OCI-LY3 (cell line): Measurements from ENCODE around the gene DRD2.

Experiments used
- H2AFZ ChIP-seq: fragments of 200-600, 300-600 bp; shearing (Covaris generic); 2 replicates; pipeline ENCODE4 v1.6.0; 2014; ENCODE audit warnings: antibody characterized with exemption, low read depth, low read length
- H3K27ac ChIP-seq: fragments of 200-600, 300-600 bp; sonication (generic); 2 replicates; pipeline ENCODE4 v1.5.1; 2014; ENCODE audit warnings: mild to moderate bottlenecking, low read length, moderate library complexity, mixed read lengths
- H3K27me3 ChIP-seq: fragments of 200-600, 300-600 bp; sonication (generic); 2 replicates; pipeline ENCODE4 v1.6.1; 2014; ENCODE audit warnings: low read depth, low read length, mixed read lengths
- H3K36me3 ChIP-seq: fragments of 200-600, 300-600 bp; sonication (generic); replicated peaks from 2 replicates; pipeline ENCODE3; 2014; ENCODE audit warnings: low read depth, low read length, mixed read lengths
- H3K4me1 ChIP-seq: fragments of 300-600, 200-600 bp; sonication (generic); 2 replicates; pipeline ENCODE4 v1.6.1; 2014; ENCODE audit warnings: low read length, mixed read lengths
- H3K4me2 ChIP-seq: fragments of 200-600, 300-600 bp; sonication (generic); 2 replicates; pipeline ENCODE4 v1.6.1; 2014; ENCODE audit warnings: low read length, mixed read lengths
- H3K4me3 ChIP-seq: fragments of 300-600, 200-600 bp; sonication (generic); 2 replicates; pipeline ENCODE4 v1.5.1; 2014; ENCODE audit warnings: antibody characterized with exemption, mild to moderate bottlenecking, low read length, moderate library complexity
- H3K79me2 ChIP-seq: fragments of 300-600, 200-600 bp; shearing (Covaris generic); 2 replicates; pipeline ENCODE4 v1.6.1; 2014; ENCODE audit warnings: mild to moderate bottlenecking, low read length, mixed read lengths
- H3K9ac ChIP-seq: fragments of 300-600, 200-600 bp; shearing (Covaris generic); 2 replicates; pipeline ENCODE4 v1.6.0; 2014; ENCODE audit warnings: mild to moderate bottlenecking, low read length, moderate library complexity
- H3K9me3 ChIP-seq: fragments of 200-600, 300-600 bp; shearing (Covaris generic); 2 replicates; pipeline ENCODE4 v1.6.1; 2014; ENCODE audit warnings: low read length, mixed read lengths; ENCODE audit not compliant: insufficient read depth
- H4K20me1 ChIP-seq: fragments of 200-600, 300-600 bp; sonication (generic); 2 replicates; pipeline ENCODE4 v1.6.1; 2016; ENCODE audit warnings: low read length, mixed read lengths; ENCODE audit not compliant: insufficient read depth
- CTCF ChIP-seq: fragments of 200-600, 300-600 bp; sonication (generic); IDR thresholded peaks from 2 replicates; pipeline ENCODE4 v1.5.1; 2014; ENCODE audit warnings: antibody characterized with exemption, low read length, low read depth
- EZH2phosphoT487 ChIP-seq: fragments of 200-600 bp; shearing (Covaris generic); IDR thresholded peaks from 2 replicates; pipeline ENCODE4 v1.6.1; 2018; ENCODE audit warnings: antibody characterized with exemption, mixed run types, low read depth

DRD2 gene

GRCh38 chr11:113372309-113372708 is 102.9 kb downstream of the DRD2 start:
- no peaks in the 10 kb centered on the region for H3K4me1 ChIP-seq
- no peaks in the 10 kb centered on the region for H3K9me3 ChIP-seq
- H3K36me3 ChIP-seq, result no peaks in the 10 kb centered on the region
- H3K4me2 ChIP-seq, result no peak overlapping the region
- H3K27me3 ChIP-seq, result no peaks in the 10 kb centered on the region; the same call in 1 of the 2 replicates
- no peak overlapping the region for H2AFZ ChIP-seq
- H3K4me3 ChIP-seq, result no peak overlapping the region
- TF ChIP-seq EZH2phosphoT487, result no peak
- H4K20me1 ChIP-seq, result no peaks in the 10 kb centered on the region
- H3K9ac ChIP-seq, result no peak overlapping the region
- H3K79me2 ChIP-seq, result no peaks in the 10 kb centered on the region
- H3K27ac ChIP-seq, result no peak overlapping the region

- H4K20me1 ChIP-seq, result no peaks in the 10 kb centered on the region
- H3K79me2 ChIP-seq, result no peaks in the 10 kb centered on the region
- H3K4me1 ChIP-seq, result no peaks in the 10 kb centered on the region
- H3K4me2 ChIP-seq, result no peak overlapping the region
- no peaks in the 10 kb centered on the region for H3K9me3 ChIP-seq
- H3K9ac ChIP-seq, result no peak overlapping the region
- H3K27ac ChIP-seq, result no peak overlapping the region
- H3K36me3 ChIP-seq, result no peaks in the 10 kb centered on the region
- TF ChIP-seq CTCF (no peak), EZH2phosphoT487 (no peak)
- H3K27me3 ChIP-seq, result no peaks in the 10 kb centered on the region
- no peak overlapping the region for H3K4me3 ChIP-seq
- H2AFZ ChIP-seq, result no peak overlapping the region
Observed at GRCh38 chr11:113370634-113371033, 104.6 kb downstream of the DRD2 start.

- Histone ChIP-seq H3K4me1 (no peaks in the 10 kb centered on the region), H3K79me2 (no peaks in the 10 kb centered on the region), H3K4me3 (no peak overlapping the region), H3K27ac (no peak overlapping the region), H3K36me3 (no peaks in the 10 kb centered on the region), H3K9ac (no peak overlapping the region), H2AFZ (no peak overlapping the region), H3K4me2 (no peak overlapping the region), H4K20me1 (no peaks in the 10 kb centered on the region), H3K27me3 (no peaks in the 10 kb centered on the region), H3K9me3 (no peaks in the 10 kb centered on the region)
- TF ChIP-seq EZH2phosphoT487 (no peak), CTCF (no peak)
Observed at GRCh38 chr11:113369411-113369810, 105.8 kb downstream of the DRD2 start.

DNA sequence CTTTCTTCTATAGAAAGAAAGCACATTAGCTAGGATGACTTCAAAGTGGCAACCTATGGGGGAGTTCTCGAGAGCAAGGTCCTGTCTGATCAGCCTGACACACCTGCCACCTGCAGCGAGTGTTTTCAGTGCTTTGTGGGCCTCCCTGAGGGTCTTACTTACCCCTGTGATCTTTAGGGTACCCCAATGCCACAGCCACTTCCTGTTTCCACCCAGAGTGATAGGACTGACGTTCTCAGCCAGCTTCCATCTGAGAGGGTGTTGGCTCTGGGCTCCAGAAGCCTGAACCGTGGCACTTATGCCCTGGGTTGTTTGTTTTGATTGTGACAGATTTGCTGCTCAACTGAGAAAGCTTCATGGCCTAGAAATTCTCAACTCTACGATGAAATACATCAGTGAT is 109.3 kb downstream of the DRD2 start:
- H3K4me3 ChIP-seq, result no peak overlapping the region
- H3K27me3 ChIP-seq, result no peaks in the 10 kb centered on the region
- no peak overlapping the region for H3K9ac ChIP-seq
- no peak overlapping the region for H3K27ac ChIP-seq
- H4K20me1 ChIP-seq, result no peaks in the 10 kb centered on the region
- TF ChIP-seq EZH2phosphoT487, result no peak
- no peak for TF ChIP-seq CTCF
- no peaks in the 10 kb centered on the region for H3K79me2 ChIP-seq
- H2AFZ ChIP-seq, result no peak overlapping the region
- H3K9me3 ChIP-seq, result no peaks in the 10 kb centered on the region
- no peak overlapping the region for H3K4me2 ChIP-seq
- no peaks in the 10 kb centered on the region for H3K36me3 ChIP-seq
- no peaks in the 10 kb centered on the region for H3K4me1 ChIP-seq
